ENCODE data around the gene KCNIP1.
"Not testable (repeated sequence)": the region's sequence is repeated elsewhere in the genome, so short reads cannot be mapped to it uniquely, and the experiment has no call there.

The KCNIP1 gene

GRCh38 chr5:170540271-170540670 is 36.5 kb downstream of the KCNIP1 start:
- H3K27me3 ChIP-seq (ENCODE audit: insufficient read depth, low read length), result no peaks in the 10 kb centered on the region
- H3K4me1 ChIP-seq (ENCODE audit: insufficient read depth, low read length), result no peaks in the 10 kb centered on the region; the same call in 1 of the 2 replicates
- no peaks in the 10 kb centered on the region for H3K36me3 ChIP-seq (ENCODE audit: insufficient read depth, low read depth, low read length)
- no peak overlapping the region for H3K27ac ChIP-seq (ENCODE audit: low read length)
- no peaks in the 10 kb centered on the region; the same call in 1 of the 2 replicates for H3K9me3 ChIP-seq (ENCODE audit: insufficient read depth, low read depth, low read length)
- no peak overlapping the region for H3K4me3 ChIP-seq (ENCODE audit: low read length)
- no peak overlapping the region for H3K9ac ChIP-seq (ENCODE audit: low read depth, low read length)

DNA sequence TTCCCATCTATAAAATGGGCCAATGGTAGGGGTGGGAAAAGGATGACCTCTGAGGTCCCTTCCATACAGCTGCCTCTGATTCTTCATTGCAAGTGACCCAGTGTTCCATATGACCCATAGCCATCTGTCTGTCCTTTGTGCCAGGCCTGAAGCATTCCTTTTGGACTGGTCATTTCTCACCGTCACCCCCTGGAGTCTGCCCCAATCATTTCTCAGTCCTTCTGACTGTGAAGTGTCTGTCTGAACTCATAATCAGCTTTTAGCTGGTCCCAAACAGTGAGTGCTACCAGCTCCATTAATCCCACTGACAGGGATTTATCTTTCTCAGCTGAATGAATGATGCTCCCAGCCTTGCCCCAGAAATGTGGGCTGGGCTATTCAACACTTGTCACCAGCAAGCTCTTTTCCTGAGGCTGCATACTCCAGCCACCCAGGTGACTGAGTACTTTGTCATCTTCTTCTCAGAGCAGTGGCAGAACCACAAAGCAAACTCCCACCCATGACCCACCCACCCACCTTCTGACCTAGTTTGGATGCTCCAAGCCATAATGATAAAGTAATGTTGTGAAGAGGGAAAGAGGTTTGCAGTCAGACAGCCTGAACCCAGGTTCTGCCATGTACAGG is 37.4 kb downstream of the KCNIP1 start:
- H3K27me3 ChIP-seq (ENCODE audit: insufficient read depth, low read length), result no peaks in the 10 kb centered on the region
- no peak overlapping the region for H3K9ac ChIP-seq (ENCODE audit: low read depth, low read length)
- no peaks in the 10 kb centered on the region; the same call in 1 of the 2 replicates for H3K9me3 ChIP-seq (ENCODE audit: insufficient read depth, low read depth, low read length)
- H3K36me3 ChIP-seq (ENCODE audit: insufficient read depth, low read depth, low read length), result no peaks in the 10 kb centered on the region
- H3K4me3 ChIP-seq (ENCODE audit: low read length), result no peak overlapping the region
- H3K4me1 ChIP-seq (ENCODE audit: insufficient read depth, low read length), result no peaks in the 10 kb centered on the region; the same call in 1 of the 2 replicates
- no peak overlapping the region for H3K27ac ChIP-seq (ENCODE audit: low read length)

DNA sequence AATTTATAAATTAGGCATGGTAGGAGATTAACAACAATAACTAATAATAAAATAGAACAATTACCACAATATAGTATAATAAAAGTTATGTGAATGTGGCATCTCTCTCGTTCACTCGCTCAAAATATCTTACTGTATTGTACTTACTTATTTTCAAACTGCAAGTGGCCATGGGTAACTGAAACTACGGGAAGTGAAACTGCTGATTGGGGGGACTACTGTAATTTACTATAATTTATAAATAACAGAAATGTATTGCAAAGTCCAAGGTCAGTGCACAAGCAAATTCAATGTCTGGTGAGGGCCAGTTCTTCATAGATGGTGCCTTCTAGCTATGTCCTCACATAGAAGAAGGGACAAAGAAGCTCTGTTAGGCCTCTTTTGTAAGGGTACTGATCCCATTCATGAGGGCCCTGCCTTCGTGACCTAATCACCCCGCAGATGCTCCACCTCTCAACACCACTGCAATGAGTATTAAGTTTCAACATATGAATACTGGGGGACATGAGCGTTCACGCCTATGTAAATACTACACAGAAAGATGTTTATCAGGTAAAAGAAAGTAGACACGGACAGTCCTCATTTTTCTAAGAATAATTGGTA is 39.0 kb downstream of the KCNIP1 start:
- Histone ChIP-seq H3K9ac (ENCODE audit: low read depth, low read length) (no peak overlapping the region), H3K36me3 (ENCODE audit: insufficient read depth, low read depth, low read length) (no peaks in the 10 kb centered on the region), H3K27ac (ENCODE audit: low read length) (no peak overlapping the region), H3K4me1 (ENCODE audit: insufficient read depth, low read length) (no peaks in the 10 kb centered on the region), H3K27me3 (ENCODE audit: insufficient read depth, low read length) (no peaks in the 10 kb centered on the region), H3K4me3 (ENCODE audit: low read length) (no peak overlapping the region), H3K9me3 (ENCODE audit: insufficient read depth, low read depth, low read length) (no peaks in the 10 kb centered on the region; the same call in 1 of the 2 replicates)

GRCh38 chr5:170545313-170545712 is 41.5 kb downstream of the KCNIP1 start:
- no peak overlapping the region for H3K4me3 ChIP-seq (ENCODE audit: low read length)
- H3K27me3 ChIP-seq (ENCODE audit: insufficient read depth, low read length), result no peaks in the 10 kb centered on the region
- H3K27ac ChIP-seq (ENCODE audit: low read length), result no peak overlapping the region
- H3K4me1 ChIP-seq (ENCODE audit: insufficient read depth, low read length), result no peaks in the 10 kb centered on the region
- H3K9ac ChIP-seq (ENCODE audit: low read depth, low read length), result no peak overlapping the region
- H3K9me3 ChIP-seq (ENCODE audit: insufficient read depth, low read depth, low read length), result no peaks in the 10 kb centered on the region; the same call in 1 of the 2 replicates
- H3K36me3 ChIP-seq (ENCODE audit: insufficient read depth, low read depth, low read length), result no peaks in the 10 kb centered on the region

GRCh38 chr5:170545811-170546210 is 42.0 kb downstream of the KCNIP1 start:
- no peak overlapping the region for H3K27ac ChIP-seq (ENCODE audit: low read length)
- no peaks in the 10 kb centered on the region for H3K4me1 ChIP-seq (ENCODE audit: insufficient read depth, low read length)
- H3K27me3 ChIP-seq (ENCODE audit: insufficient read depth, low read length), result no peaks in the 10 kb centered on the region
- no peak overlapping the region for H3K4me3 ChIP-seq (ENCODE audit: low read length)
- no peaks in the 10 kb centered on the region; the same call in 1 of the 2 replicates for H3K9me3 ChIP-seq (ENCODE audit: insufficient read depth, low read depth, low read length)
- no peak overlapping the region for H3K9ac ChIP-seq (ENCODE audit: low read depth, low read length)
- H3K36me3 ChIP-seq (ENCODE audit: insufficient read depth, low read depth, low read length), result no peaks in the 10 kb centered on the region

DNA sequence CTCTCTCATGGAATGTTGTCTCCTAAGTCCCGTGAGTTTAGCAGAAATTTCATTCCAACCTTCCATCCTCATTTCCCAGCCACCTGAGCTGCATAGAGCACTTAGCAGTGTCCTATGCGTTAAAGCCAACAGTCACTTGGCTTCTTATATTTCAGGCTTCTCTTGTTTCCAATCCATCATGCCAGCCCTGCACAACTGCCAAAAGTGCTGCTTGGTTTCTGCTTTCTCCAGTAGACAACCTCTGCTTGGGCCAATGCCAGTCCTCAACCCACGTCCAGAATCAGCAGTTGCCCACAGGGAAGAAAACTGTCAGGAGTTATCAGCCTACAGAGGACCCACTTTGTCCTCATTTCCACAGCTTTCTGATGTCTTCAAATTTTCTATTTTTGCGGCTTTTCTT is 42.5 kb downstream of the KCNIP1 start:
- Histone ChIP-seq H3K36me3 (ENCODE audit: insufficient read depth, low read depth, low read length) (no peaks in the 10 kb centered on the region), H3K27me3 (ENCODE audit: insufficient read depth, low read length) (no peaks in the 10 kb centered on the region)

GRCh38 chr5:170550382-170550781 is 46.6 kb downstream of the KCNIP1 start:
- H3K36me3 ChIP-seq (ENCODE audit: insufficient read depth, low read depth, low read length); H3K4me1 ChIP-seq (ENCODE audit: insufficient read depth, low read length); H3K4me3 ChIP-seq (ENCODE audit: low read length); H3K9me3 ChIP-seq (ENCODE audit: insufficient read depth, low read depth, low read length); H3K27me3 ChIP-seq (ENCODE audit: insufficient read depth, low read length); H3K27ac ChIP-seq (ENCODE audit: low read length); H3K9ac ChIP-seq (ENCODE audit: low read depth, low read length): not testable (repeated sequence)

More for the DNA sequence above, 42.5 kb downstream of the KCNIP1 start:
- H3K9me3 ChIP-seq (ENCODE audit: insufficient read depth, low read depth, low read length), result no peaks in the 10 kb centered on the region; the same call in 1 of the 2 replicates
- H3K27ac ChIP-seq (ENCODE audit: low read length), result no peak overlapping the region
- H3K4me1 ChIP-seq (ENCODE audit: insufficient read depth, low read length), result no peaks in the 10 kb centered on the region
- H3K9ac ChIP-seq (ENCODE audit: low read depth, low read length), result no peak overlapping the region
- H3K4me3 ChIP-seq (ENCODE audit: low read length), result no peak overlapping the region

DNA sequence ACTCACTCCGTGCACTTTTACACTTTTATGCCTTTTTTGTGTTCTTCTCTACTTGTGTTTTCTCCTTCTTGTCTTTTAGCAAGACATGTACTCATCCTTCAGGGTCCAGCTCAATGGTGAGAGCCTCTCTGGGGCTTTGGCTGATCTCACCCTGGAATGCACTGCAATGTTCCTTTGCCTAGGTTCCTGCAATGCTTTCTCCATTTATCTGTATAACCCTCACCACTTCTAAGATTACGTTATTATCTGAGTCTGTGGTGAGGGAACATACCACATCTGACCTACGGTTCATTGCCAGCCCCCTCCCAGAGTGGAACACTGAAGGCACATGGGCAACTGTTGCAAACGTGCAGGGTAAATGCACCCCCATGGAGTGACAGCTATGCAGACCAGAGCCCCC is 47.3 kb downstream of the KCNIP1 start:
- no peaks in the 10 kb centered on the region for H3K27me3 ChIP-seq (ENCODE audit: insufficient read depth, low read length)
- H3K27ac ChIP-seq (ENCODE audit: low read length), result no peak overlapping the region
- H3K4me1 ChIP-seq (ENCODE audit: insufficient read depth, low read length), result no peaks in the 10 kb centered on the region
- no peak overlapping the region for H3K9ac ChIP-seq (ENCODE audit: low read depth, low read length)
- H3K4me3 ChIP-seq (ENCODE audit: low read length), result no peak overlapping the region
- no peaks in the 10 kb centered on the region for H3K9me3 ChIP-seq (ENCODE audit: insufficient read depth, low read depth, low read length)
- no peaks in the 10 kb centered on the region for H3K36me3 ChIP-seq (ENCODE audit: insufficient read depth, low read depth, low read length)

DNA sequence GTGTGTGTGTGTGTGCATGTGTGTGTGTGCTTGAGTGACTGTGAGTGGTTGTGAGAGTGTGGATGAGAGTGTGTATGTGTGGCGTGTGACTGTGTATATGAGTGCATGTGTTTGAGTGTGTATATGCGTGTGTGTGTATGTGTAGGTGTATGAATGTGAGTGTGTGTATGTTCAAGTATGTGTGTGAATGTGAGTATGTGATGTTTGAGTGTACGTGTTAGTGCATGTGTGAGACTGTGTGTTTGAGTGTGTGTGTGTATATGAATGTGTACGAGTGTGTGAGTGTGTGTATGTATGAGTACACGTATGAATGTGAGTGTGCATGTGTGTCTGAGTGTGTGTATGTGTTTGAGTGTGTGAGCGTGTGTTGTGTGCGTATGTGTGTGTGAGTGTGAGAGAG is 47.8 kb downstream of the KCNIP1 start:
- Histone ChIP-seq H3K4me3 (ENCODE audit: low read length) (no peak overlapping the region), H3K9me3 (ENCODE audit: insufficient read depth, low read depth, low read length) (no peaks in the 10 kb centered on the region), H3K27ac (ENCODE audit: low read length) (no peak overlapping the region), H3K4me1 (ENCODE audit: insufficient read depth, low read length) (no peaks in the 10 kb centered on the region), H3K9ac (ENCODE audit: low read depth, low read length) (no peak overlapping the region), H3K27me3 (ENCODE audit: insufficient read depth, low read length) (no peaks in the 10 kb centered on the region), H3K36me3 (ENCODE audit: insufficient read depth, low read depth, low read length) (no peaks in the 10 kb centered on the region)

DNA sequence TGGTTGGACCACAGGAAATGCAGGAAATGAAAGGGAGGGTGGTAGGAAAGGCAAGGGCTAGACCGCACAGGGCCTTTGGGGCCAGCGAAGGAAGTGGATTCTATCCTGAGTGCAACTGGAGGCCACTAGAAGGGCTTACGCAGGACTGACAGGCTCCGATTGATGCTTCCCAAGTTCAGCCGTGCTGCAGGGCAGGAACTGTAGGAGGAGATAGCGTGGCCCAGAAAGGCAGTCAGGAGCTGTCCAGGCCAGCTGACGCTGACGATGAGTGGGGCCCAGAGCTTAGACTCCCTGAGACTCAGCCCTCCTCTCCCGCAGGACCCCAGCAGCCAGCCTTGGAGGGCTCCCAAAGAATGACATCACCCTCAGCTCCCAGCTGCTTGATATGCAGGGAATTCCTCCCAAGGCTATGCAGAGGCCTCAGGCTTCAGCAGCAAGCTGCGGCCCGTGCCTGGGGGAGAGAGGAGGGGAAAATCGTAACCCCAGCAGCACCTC is 48.8 kb downstream of the KCNIP1 start:
- Histone ChIP-seq H3K27me3 (ENCODE audit: insufficient read depth, low read length) (no peaks in the 10 kb centered on the region), H3K4me3 (ENCODE audit: low read length) (no peak overlapping the region)

GRCh38 chr5:170553218-170553617 is 49.4 kb downstream of the KCNIP1 start:
- Histone ChIP-seq H3K36me3 (ENCODE audit: insufficient read depth, low read depth, low read length) (no peaks in the 10 kb centered on the region), H3K9ac (ENCODE audit: low read depth, low read length) (no peak overlapping the region), H3K4me1 (ENCODE audit: insufficient read depth, low read length) (no peaks in the 10 kb centered on the region), H3K27me3 (ENCODE audit: insufficient read depth, low read length) (no peaks in the 10 kb centered on the region), H3K4me3 (ENCODE audit: low read length) (no peak overlapping the region), H3K27ac (ENCODE audit: low read length) (no peak overlapping the region), H3K9me3 (ENCODE audit: insufficient read depth, low read depth, low read length) (no peaks in the 10 kb centered on the region)

More for the DNA sequence above, 48.8 kb downstream of the KCNIP1 start:
- no peaks in the 10 kb centered on the region for H3K36me3 ChIP-seq (ENCODE audit: insufficient read depth, low read depth, low read length)
- H3K9me3 ChIP-seq (ENCODE audit: insufficient read depth, low read depth, low read length), result no peaks in the 10 kb centered on the region
- no peak overlapping the region for H3K27ac ChIP-seq (ENCODE audit: low read length)
- no peaks in the 10 kb centered on the region for H3K4me1 ChIP-seq (ENCODE audit: insufficient read depth, low read length)
- H3K9ac ChIP-seq (ENCODE audit: low read depth, low read length), result no peak overlapping the region
